Vagina (tissue), 2 donors: ENCODE measurements around the gene ZFX. TPM values are rescaled to one million over a fixed set of nuclear protein-coding genes. Genes with fewer than 3 reads are reported as not detected.

ENCODE experiments used
- DNase-seq, 2 donors: peaks; one replicate each; pipeline ENCODE4 v3.0.0-alpha.2; 2017; ENCODE audit errors: extremely low spot score in 2 of 2
- H3K27ac ChIP-seq: fragments of 200-600 bp; sonication (generic); one replicate; pipeline ENCODE4 v1.5.1; 2019
- H3K27me3 ChIP-seq: fragments of 200-600 bp; sonication (generic); one replicate; pipeline ENCODE4 v1.5.1; 2019
- H3K36me3 ChIP-seq, 2 donors: fragments of 200-600 bp; sonication (generic); one replicate each; pipeline ENCODE4 v1.5.1; 2017 to 2019
- H3K4me1 ChIP-seq: fragments of 200-600 bp; sonication (generic); one replicate; pipeline ENCODE4 v1.5.1; 2019
- H3K4me3 ChIP-seq, 2 donors: fragments of 200-600 bp; sonication (generic); 1 replicate in 1 of 2; 2 replicates in 1 of 2; pipeline ENCODE4 v1.5.1; 2016 to 2019
- H3K9me3 ChIP-seq: fragments of 200-600 bp; sonication (generic); one replicate; pipeline ENCODE4 v1.5.1; 2019
- POLR2A ChIP-seq, 2 donors: fragments of 450-650 bp; IDR thresholded peaks; one replicate each; pipeline ENCODE4 v1.6.1; 2017; ENCODE audit warnings: antibody characterized with exemption in 2 of 2, mild to moderate bottlenecking in 2 of 2, moderate library complexity in 2 of 2
- POLR2AphosphoS5 ChIP-seq, 2 donors: sonication (generic); formaldehyde crosslinking; IDR thresholded peaks; one replicate each; pipeline ENCODE4 v1.9.0; 2017; ENCODE audit warnings: antibody characterized with exemption in 2 of 2, mild to moderate bottlenecking in 2 of 2, low read depth in 1 of 2; ENCODE audit not compliant: insufficient read depth in 1 of 2
- intact Hi-C: fragments of 100-400 bp; cut with DNase I; formaldehyde crosslinking; loops from one replicate; pipeline ENCODE4 v1.15.1; 2023
- total RNA-seq: library from RNA; depleted of rRNA; stranded (reverse); fragments of >200 nt; gene quantifications from one replicate; pipeline ENCODE4 v1.2.3, GENCODE V29; 2016
- TF ChIP-seq, protein P1 (sequence below), 3 experiments: fragments of 450-650 bp in 2 of 3; fragments of 200-600 bp in 1 of 3; sonication (generic) in 1 of 3; IDR thresholded peaks; one replicate each; pipeline ENCODE4 v1.5.1; 2017 to 2019; ENCODE audit warnings: antibody characterized with exemption in 3 of 3, mild to moderate bottlenecking in 2 of 3, moderate library complexity in 2 of 3

Gene ZFX
- total RNA-seq, 1 donor from 2014 or later = 62.4 TPM

- peaks cover 81% of the 10 kb centered on the region for H3K4me1 ChIP-seq
- DNase-seq = no peak
- H3K9me3 ChIP-seq = no peaks in the 10 kb centered on the region
Observed at GRCh38 chrX:24169211-24169610, 19.7 kb downstream of the ZFX start.

GRCh38 chrX:24173115-24173847 is 23.8 kb downstream of the ZFX start:
- intact Hi-C loops = no loop called here
- no peak for TF ChIP-seq POLR2AphosphoS5 (IDR thresholded peaks at IDR 0.05; ENCODE audit: insufficient read depth in 1 of 2, low read depth in 1 of 2)
- TF ChIP-seq, protein P1, sequence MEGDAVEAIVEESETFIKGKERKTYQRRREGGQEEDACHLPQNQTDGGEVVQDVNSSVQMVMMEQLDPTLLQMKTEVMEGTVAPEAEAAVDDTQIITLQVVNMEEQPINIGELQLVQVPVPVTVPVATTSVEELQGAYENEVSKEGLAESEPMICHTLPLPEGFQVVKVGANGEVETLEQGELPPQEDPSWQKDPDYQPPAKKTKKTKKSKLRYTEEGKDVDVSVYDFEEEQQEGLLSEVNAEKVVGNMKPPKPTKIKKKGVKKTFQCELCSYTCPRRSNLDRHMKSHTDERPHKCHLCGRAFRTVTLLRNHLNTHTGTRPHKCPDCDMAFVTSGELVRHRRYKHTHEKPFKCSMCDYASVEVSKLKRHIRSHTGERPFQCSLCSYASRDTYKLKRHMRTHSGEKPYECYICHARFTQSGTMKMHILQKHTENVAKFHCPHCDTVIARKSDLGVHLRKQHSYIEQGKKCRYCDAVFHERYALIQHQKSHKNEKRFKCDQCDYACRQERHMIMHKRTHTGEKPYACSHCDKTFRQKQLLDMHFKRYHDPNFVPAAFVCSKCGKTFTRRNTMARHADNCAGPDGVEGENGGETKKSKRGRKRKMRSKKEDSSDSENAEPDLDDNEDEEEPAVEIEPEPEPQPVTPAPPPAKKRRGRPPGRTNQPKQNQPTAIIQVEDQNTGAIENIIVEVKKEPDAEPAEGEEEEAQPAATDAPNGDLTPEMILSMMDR (IDR thresholded peaks at IDR 0.05) = no peak
- TF ChIP-seq POLR2A (IDR thresholded peaks at IDR 0.05) = no peak
- no peak overlapping the region for H3K27ac ChIP-seq
- DNase-seq = no peak
- H3K4me1 ChIP-seq = peaks cover 41% of the 10 kb centered on the region
- H3K27me3 ChIP-seq = no peaks in the 10 kb centered on the region
- H3K4me3 ChIP-seq = no peak overlapping the region
- H3K9me3 ChIP-seq = no peaks in the 10 kb centered on the region
- peaks cover 0 to 42% of the 10 kb centered on the region in 2 donors for H3K36me3 ChIP-seq

More at GRCh38 chrX:24169211-24169610, 19.7 kb downstream of the ZFX start:
- peaks cover 0 to 17% of the 10 kb centered on the region in 2 donors for H3K36me3 ChIP-seq
- H3K4me3 ChIP-seq = no peak overlapping the region
- intact Hi-C loops = no loop called here
- H3K27ac ChIP-seq = no peak overlapping the region
- H3K27me3 ChIP-seq = no peaks in the 10 kb centered on the region
- no peak for TF ChIP-seq POLR2AphosphoS5 (IDR thresholded peaks at IDR 0.05; ENCODE audit: insufficient read depth in 1 of 2, low read depth in 1 of 2)
- TF ChIP-seq, protein P1 (IDR thresholded peaks at IDR 0.05) = no peak

DNA sequence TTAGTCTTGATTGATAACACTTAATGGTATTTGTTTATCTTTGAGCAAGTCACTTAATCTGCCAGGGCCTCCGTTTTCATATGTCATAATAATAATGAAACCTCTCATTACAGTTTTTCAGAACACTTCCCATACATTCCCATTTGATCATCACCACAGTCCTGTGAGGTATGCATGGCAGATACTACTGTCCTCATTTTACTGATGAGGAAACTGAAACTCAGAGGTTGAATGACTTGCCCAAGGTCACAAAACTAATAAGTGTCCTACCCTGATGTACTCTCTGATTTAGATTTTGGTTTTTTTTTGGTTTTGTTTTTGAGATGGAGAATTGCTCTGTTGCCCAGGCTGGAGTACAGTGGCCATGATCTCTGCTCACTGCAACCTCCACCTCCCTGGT is 25.7 kb downstream of the ZFX start:
- H3K4me1 ChIP-seq = peaks cover 21% of the 10 kb centered on the region
- H3K27ac ChIP-seq = no peak overlapping the region
- no peak overlapping the region for H3K4me3 ChIP-seq
- peaks cover 0 to 61% of the 10 kb centered on the region in 2 donors for H3K36me3 ChIP-seq
- H3K9me3 ChIP-seq = no peaks in the 10 kb centered on the region
- TF ChIP-seq POLR2A (IDR thresholded peaks at IDR 0.05) = no peak
- TF ChIP-seq, protein P1 (IDR thresholded peaks at IDR 0.05) = no peak
- no peak for TF ChIP-seq POLR2AphosphoS5 (IDR thresholded peaks at IDR 0.05; ENCODE audit: insufficient read depth in 1 of 2, low read depth in 1 of 2)
- H3K27me3 ChIP-seq = no peaks in the 10 kb centered on the region
- DNase-seq = no peak
- intact Hi-C loops = no loop called here

GRCh38 chrX:24178441-24178840 is 28.9 kb downstream of the ZFX start:
- H3K27me3 ChIP-seq = no peaks in the 10 kb centered on the region
- H3K4me3 ChIP-seq = no peak overlapping the region
- H3K4me1 ChIP-seq = peaks cover 16% of the 10 kb centered on the region
- peaks cover 0 to 64% of the 10 kb centered on the region in 2 donors for H3K36me3 ChIP-seq
- H3K27ac ChIP-seq = no peak overlapping the region
- DNase-seq = no peak
- intact Hi-C loops = no loop called here
- no peaks in the 10 kb centered on the region for H3K9me3 ChIP-seq
- TF ChIP-seq, protein P1 (IDR thresholded peaks at IDR 0.05) = no peak
- TF ChIP-seq POLR2AphosphoS5 (IDR thresholded peaks at IDR 0.05; ENCODE audit: insufficient read depth in 1 of 2, low read depth in 1 of 2) (no peak), POLR2A (IDR thresholded peaks at IDR 0.05) (no peak)

DNA sequence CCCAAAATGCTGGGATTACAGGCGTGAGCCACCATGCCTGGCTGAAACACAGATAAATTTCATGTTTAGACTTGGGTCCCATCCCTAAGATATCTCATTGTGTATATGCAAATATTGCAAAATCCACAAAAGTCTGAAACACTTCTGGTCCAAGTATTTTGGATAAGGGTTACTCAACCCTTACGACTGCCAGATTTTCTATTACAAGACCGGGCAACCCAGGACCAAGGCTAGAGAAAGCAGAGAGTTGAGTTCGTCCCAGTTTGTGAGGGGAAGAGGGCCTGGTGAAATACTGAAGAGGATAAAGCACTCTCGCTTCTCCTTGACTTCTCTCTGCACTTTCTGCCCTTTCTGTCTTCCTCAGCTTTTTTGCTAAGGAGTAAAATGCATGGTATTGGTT is 34.5 kb downstream of the ZFX start:
- peaks cover 30% of the 10 kb centered on the region for H3K4me1 ChIP-seq
- no peaks in the 10 kb centered on the region for H3K9me3 ChIP-seq
- no peaks in the 10 kb centered on the region for H3K27me3 ChIP-seq
- DNase-seq = no peak
- peaks cover 0 to 29% of the 10 kb centered on the region in 2 donors for H3K36me3 ChIP-seq
- no peak for TF ChIP-seq POLR2A (IDR thresholded peaks at IDR 0.05)
- TF ChIP-seq, protein P1 (IDR thresholded peaks at IDR 0.05) = no peak
- no peak for TF ChIP-seq POLR2AphosphoS5 (IDR thresholded peaks at IDR 0.05; ENCODE audit: insufficient read depth in 1 of 2, low read depth in 1 of 2)
- no peak overlapping the region for H3K27ac ChIP-seq
- no peak overlapping the region for H3K4me3 ChIP-seq
- intact Hi-C loops = no loop called here
